ENCODE data around the gene MTCL3.

The MTCL3 gene

GRCh38 chr6:127464881-127465459 lies 54.2 kb downstream of the MTCL3 start:
- Histone ChIP-seq H3K27ac (ENCODE audit: low read depth in 1 of 2, low read length in 2 of 2) (no peak overlapping the region), H3K9ac (ENCODE audit: low read depth in 1 of 2, low read length in 2 of 2) (no peak overlapping the region), H3K4me3 (ENCODE audit: low read depth in 1 of 3, low read length in 3 of 3) (no peak overlapping the region), H3K9me3 (ENCODE audit: control insufficient read depth in 4 of 4, low read length in 3 of 4) (no peaks in the 10 kb centered on the region), H3K4me1 (ENCODE audit: control insufficient read depth in 4 of 4, insufficient read depth in 4 of 4, low read length in 3 of 4) (peaks cover 0 to 4% (median 0%) of the 10 kb centered on the region in 4 donors), H3K27me3 (ENCODE audit: control insufficient read depth in 4 of 4, insufficient read depth in 4 of 4, low read length in 3 of 4) (no peaks in the 10 kb centered on the region), H3K36me3 (ENCODE audit: control insufficient read depth in 4 of 4, insufficient read depth in 3 of 4, low read depth in 1 of 4, low read length in 3 of 4) (no peaks in the 10 kb centered on the region)
- DNase-seq (ENCODE audit: low spot score): peak; percentile 47
- no peak for TF ChIP-seq FOXA2 (IDR thresholded peaks at IDR 0.05)
- TF ChIP-seq CTCF (IDR thresholded peaks at IDR 0.05; ENCODE audit: low read depth, low read length, missing input control): peak; percentile 82
- peak; percentile 87 to 90 for TF ChIP-seq RAD21 (IDR thresholded peaks at IDR 0.05)
- 35% methylated on average over 3 of the region's 3 CpGs for WGBS

GRCh38 chr6:127464161-127464880 lies 54.8 kb downstream of the MTCL3 start:
- Histone ChIP-seq H3K9ac (ENCODE audit: low read depth in 1 of 2, low read length in 2 of 2) (no peak overlapping the region), H3K4me3 (ENCODE audit: low read depth in 1 of 3, low read length in 3 of 3) (no peak overlapping the region), H3K27me3 (ENCODE audit: control insufficient read depth in 4 of 4, insufficient read depth in 4 of 4, low read length in 3 of 4) (no peaks in the 10 kb centered on the region), H3K9me3 (ENCODE audit: control insufficient read depth in 4 of 4, low read length in 3 of 4) (no peaks in the 10 kb centered on the region), H3K36me3 (ENCODE audit: control insufficient read depth in 4 of 4, insufficient read depth in 3 of 4, low read depth in 1 of 4, low read length in 3 of 4) (no peaks in the 10 kb centered on the region), H3K4me1 (ENCODE audit: control insufficient read depth in 4 of 4, insufficient read depth in 4 of 4, low read length in 3 of 4) (peaks cover 0 to 7% (median under 1%) of the 10 kb centered on the region in 4 donors), H3K27ac (ENCODE audit: low read depth in 1 of 2, low read length in 2 of 2) (no peak overlapping the region)
- DNase-seq (ENCODE audit: low spot score): no peak
- no peak for TF ChIP-seq JUND (IDR thresholded peaks at IDR 0.05)
- TF ChIP-seq HNF4G (IDR thresholded peaks at IDR 0.05): no peak
- no peak for TF ChIP-seq YY1 (IDR thresholded peaks at IDR 0.05)
- TF ChIP-seq NR2F2 (IDR thresholded peaks at IDR 0.05): no peak
- no peak for TF ChIP-seq RXRA (IDR thresholded peaks at IDR 0.05)
- no peak for TF ChIP-seq REST (IDR thresholded peaks at IDR 0.05)
- TF ChIP-seq TAF1 (conservative IDR thresholded peaks at IDR 0.05): no peak
- no peak for TF ChIP-seq CTCF (IDR thresholded peaks at IDR 0.05; ENCODE audit: low read depth, low read length, missing input control)
- 43% methylated on average over 6 of the region's 6 CpGs for WGBS
